D341Med (cell line): Measurements from ENCODE around the gene PIK3C2G.
"Not testable (repeated sequence)": the region's sequence is repeated elsewhere in the genome, so short reads cannot be mapped to it uniquely, and the experiment has no call there.

Experiments
- DNase-seq: peaks from one replicate; pipeline ENCODE4 v3.0.0; 2012; ENCODE audit warnings: low spot score

PIK3C2G gene

GRCh38 chr12:18261273-18261672, at the start of gene PIK3C2G:
PIK3C2G (plus strand) TSS chr12:18261518; CDS start chr12:18282082, 20,564 bp downstream.
- DNase-seq = no peak

- DNase-seq = no peak
Measured at GRCh38 chr12:18217966-18218365, 43.4 kb upstream of the PIK3C2G start.

- DNase-seq = no peak
Measured at GRCh38 chr12:18221726-18222125, 39.6 kb upstream of the PIK3C2G start.

- DNase-seq = no peak
Measured at GRCh38 chr12:18222699-18223098, 38.6 kb upstream of the PIK3C2G start.

GRCh38 chr12:18224745-18225144, 36.6 kb upstream of the PIK3C2G start:
- DNase-seq = peak; percentile 44

GRCh38 chr12:18239526-18239925, 21.8 kb upstream of the PIK3C2G start:
- no peak for DNase-seq

GRCh38 chr12:18242380-18243089, 18.8 kb upstream of the PIK3C2G start:
- no peak for DNase-seq

GRCh38 chr12:18243238-18243637, 18.1 kb upstream of the PIK3C2G start:
- no peak for DNase-seq

- no peak for DNase-seq
Measured at GRCh38 chr12:18246066-18246465, 15.3 kb upstream of the PIK3C2G start.

- DNase-seq = peak; percentile 38
Measured at GRCh38 chr12:18250313-18250916, 10.9 kb upstream of the PIK3C2G start.

GRCh38 chr12:18254081-18254480, 7.2 kb upstream of the PIK3C2G start:
- DNase-seq = no peak

GRCh38 chr12:18255004-18255403, 6.3 kb upstream of the PIK3C2G start:
- DNase-seq = not testable (repeated sequence)

- DNase-seq = no peak
Measured at GRCh38 chr12:18257251-18257650, 4.1 kb upstream of the PIK3C2G start.

GRCh38 chr12:18258929-18259328, 2.4 kb upstream of the PIK3C2G start:
- DNase-seq = no peak

GRCh38 chr12:18259906-18260682, 1.2 kb upstream of the PIK3C2G start:
- no peak for DNase-seq

GRCh38 chr12:18261906-18262305, 588 bp downstream of the PIK3C2G start:
- no peak for DNase-seq

- no peak for DNase-seq
Measured at GRCh38 chr12:18262514-18262913, 1.2 kb downstream of the PIK3C2G start.

- no peak for DNase-seq
Measured at GRCh38 chr12:18264581-18265075, 3.3 kb downstream of the PIK3C2G start.

- DNase-seq = no peak
Measured at GRCh38 chr12:18267427-18268099, 6.2 kb downstream of the PIK3C2G start.

- no peak for DNase-seq
Measured at GRCh38 chr12:18270958-18271460, 9.7 kb downstream of the PIK3C2G start.

- no peak for DNase-seq
Measured at GRCh38 chr12:18275981-18276380, 14.7 kb downstream of the PIK3C2G start.

GRCh38 chr12:18277196-18277595, 15.9 kb downstream of the PIK3C2G start:
- DNase-seq = no peak
